ENCODE results near the gene CNOT4.

The CNOT4 gene

GRCh38 chr7:135509839-135510591, at the start of gene CNOT4:
Gene CNOT4 (minus strand): TSS chr7:135510102. CDS start chr7:135438331, 71,771 bp downstream.
- DNase-seq (ENCODE audit: low read depth), result peak; percentile 97

GRCh38 chr7:135558881-135559280, 49.0 kb upstream of the CNOT4 start:
- DNase-seq (ENCODE audit: low read depth), result no peak

- peak; percentile 37 for DNase-seq (ENCODE audit: low read depth)
Measured at GRCh38 chr7:135558337-135558767, 48.5 kb upstream of the CNOT4 start.

GRCh38 chr7:135557455-135558336, 47.8 kb upstream of the CNOT4 start, which contains the start of gene NUP205:
Gene NUP205 (plus strand): TSS chr7:135557917. CDS start chr7:135557945, 28 bp downstream.
- peak; percentile 47 for DNase-seq (ENCODE audit: low read depth)

GRCh38 chr7:135553346-135553745, 43.4 kb upstream of the CNOT4 start:
- DNase-seq (ENCODE audit: low read depth), result no peak

GRCh38 chr7:135552148-135552547, 42.2 kb upstream of the CNOT4 start:
- DNase-seq (ENCODE audit: low read depth), result no peak

- DNase-seq (ENCODE audit: low read depth), result no peak
Measured at GRCh38 chr7:135550196-135550595, 40.3 kb upstream of the CNOT4 start.

GRCh38 chr7:135541029-135541428, 31.1 kb upstream of the CNOT4 start:
- no peak for DNase-seq (ENCODE audit: low read depth)

GRCh38 chr7:135539629-135540028, 29.7 kb upstream of the CNOT4 start:
- no peak for DNase-seq (ENCODE audit: low read depth)

- DNase-seq (ENCODE audit: low read depth), result no peak
Measured at GRCh38 chr7:135538376-135538775, 28.5 kb upstream of the CNOT4 start.

GRCh38 chr7:135537905-135538304, 28.0 kb upstream of the CNOT4 start:
- no peak for DNase-seq (ENCODE audit: low read depth)

- no peak for DNase-seq (ENCODE audit: low read depth)
Measured at GRCh38 chr7:135537453-135537852, 27.6 kb upstream of the CNOT4 start.

GRCh38 chr7:135536150-135536549, 26.2 kb upstream of the CNOT4 start:
- no peak for DNase-seq (ENCODE audit: low read depth)

- DNase-seq (ENCODE audit: low read depth), result no peak
Measured at GRCh38 chr7:135527025-135527424, 17.1 kb upstream of the CNOT4 start.

GRCh38 chr7:135525426-135525825, 15.5 kb upstream of the CNOT4 start:
- DNase-seq (ENCODE audit: low read depth), result no peak

GRCh38 chr7:135523146-135523545, 13.2 kb upstream of the CNOT4 start:
- no peak for DNase-seq (ENCODE audit: low read depth)

- no peak for DNase-seq (ENCODE audit: low read depth)
Measured at GRCh38 chr7:135522509-135522908, 12.6 kb upstream of the CNOT4 start.

GRCh38 chr7:135519871-135520270, 10.0 kb upstream of the CNOT4 start:
- no peak for DNase-seq (ENCODE audit: low read depth)

GRCh38 chr7:135519233-135519688, 9.4 kb upstream of the CNOT4 start:
- no peak for DNase-seq (ENCODE audit: low read depth)

- no peak for DNase-seq (ENCODE audit: low read depth)
Measured at GRCh38 chr7:135518748-135519147, 8.8 kb upstream of the CNOT4 start.

- DNase-seq (ENCODE audit: low read depth), result no peak
Measured at GRCh38 chr7:135517060-135517459, 7.2 kb upstream of the CNOT4 start.

GRCh38 chr7:135514856-135515255, 5.0 kb upstream of the CNOT4 start:
- DNase-seq (ENCODE audit: low read depth), result no peak
